ENCODE results near the gene TNP2.

TNP2 gene

GRCh38 chr16:11268921-11269375, at the start of gene TNP2:
Gene TNP2 (minus strand): TSS chr16:11269325. CDS start chr16:11269262, 63 bp downstream.
- DNase-seq (ENCODE audit: low spot score), result no peak

DNA sequence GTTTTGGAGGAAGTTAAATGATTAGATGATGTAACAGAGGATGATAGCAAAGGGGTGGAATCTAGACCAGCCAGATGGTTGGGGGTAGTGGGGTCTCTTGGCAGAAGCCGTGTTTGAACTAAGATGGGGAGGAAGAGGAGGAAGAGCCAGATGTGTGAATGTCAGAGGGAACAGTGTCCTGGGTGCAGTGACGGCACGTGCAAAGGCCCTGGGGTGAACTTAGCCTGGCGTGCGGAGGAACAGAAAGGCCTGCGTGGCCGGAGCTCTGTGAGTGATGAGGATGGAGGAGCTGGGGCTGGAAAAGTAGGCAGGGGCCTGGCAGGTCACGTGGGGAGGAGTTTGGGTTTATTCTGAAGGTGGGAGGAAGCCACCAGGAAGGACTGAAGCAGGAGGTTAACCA, 49.7 kb upstream of the TNP2 start:
- DNase-seq (ENCODE audit: low spot score), result no peak

DNA sequence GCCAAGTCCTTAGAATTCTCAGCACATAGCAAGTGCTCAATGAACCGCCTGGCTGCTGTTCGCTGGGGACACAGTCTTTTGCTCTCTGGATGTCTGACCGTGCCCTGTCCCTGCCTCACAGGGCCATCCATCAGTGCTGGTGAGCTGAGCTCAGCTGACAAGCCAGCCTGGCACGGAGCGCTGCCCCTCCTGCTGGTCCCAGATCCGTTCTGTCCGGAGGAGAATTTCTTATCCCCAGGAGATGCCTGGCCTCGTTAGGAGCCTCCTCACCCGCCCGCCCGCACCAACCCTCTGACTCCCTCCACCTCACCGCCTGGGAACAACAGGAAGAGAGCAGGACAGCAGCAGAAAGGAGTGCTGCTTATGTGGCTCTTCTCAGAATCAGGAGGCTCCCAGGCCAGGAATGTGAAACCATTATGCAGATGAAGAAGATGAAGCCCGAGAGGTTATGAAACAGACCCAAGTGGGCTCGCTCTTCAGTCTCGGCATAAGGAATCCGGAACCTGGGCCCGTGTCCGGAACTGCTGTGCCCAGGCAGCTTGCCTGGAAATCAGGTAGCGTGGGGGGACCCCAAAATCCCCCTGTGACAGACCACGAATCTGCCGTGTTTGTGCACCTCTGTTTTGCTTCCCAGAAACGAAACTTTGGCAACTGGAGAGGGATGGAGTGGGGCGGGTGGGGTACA, 47.3 kb upstream of the TNP2 start:
- DNase-seq (ENCODE audit: low spot score), result no peak

GRCh38 chr16:11315510-11315909, 46.4 kb upstream of the TNP2 start:
- no peak for DNase-seq (ENCODE audit: low spot score)

DNA sequence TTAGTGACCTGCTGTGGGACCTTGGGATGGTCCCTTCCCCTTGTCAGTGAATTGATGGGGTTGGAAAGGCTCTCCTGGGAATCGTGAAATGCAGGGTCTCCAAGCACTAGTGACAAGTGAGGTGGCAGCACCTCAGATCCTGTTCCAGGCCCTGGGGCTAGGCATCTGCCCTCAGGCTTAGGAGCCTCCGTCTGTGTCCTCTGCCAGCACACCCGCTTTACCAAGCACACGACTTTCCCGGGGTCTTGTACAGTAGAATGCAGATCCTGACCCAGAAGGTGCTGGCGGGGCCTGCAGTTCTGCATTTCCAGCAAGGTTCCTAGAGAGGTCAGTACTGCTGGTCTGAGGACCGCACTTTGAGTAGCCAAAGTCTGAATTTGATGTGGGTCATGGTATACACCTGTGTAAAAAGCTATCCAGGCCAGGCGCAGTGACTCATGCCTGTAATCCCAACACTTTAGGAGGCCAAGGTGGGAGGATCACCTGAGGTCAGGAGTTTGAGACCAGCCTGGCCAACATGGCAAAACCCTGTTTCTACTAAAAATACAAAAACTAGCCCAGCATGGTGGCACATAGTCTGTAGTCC, 45.3 kb upstream of the TNP2 start:
- no peak for DNase-seq (ENCODE audit: low spot score)

- no peak for DNase-seq (ENCODE audit: low spot score)
Observed at GRCh38 chr16:11313493-11314308, 44.6 kb upstream of the TNP2 start.

- peak; percentile 48 for DNase-seq (ENCODE audit: low spot score)
Observed at GRCh38 chr16:11312718-11313492, 43.8 kb upstream of the TNP2 start.

DNA sequence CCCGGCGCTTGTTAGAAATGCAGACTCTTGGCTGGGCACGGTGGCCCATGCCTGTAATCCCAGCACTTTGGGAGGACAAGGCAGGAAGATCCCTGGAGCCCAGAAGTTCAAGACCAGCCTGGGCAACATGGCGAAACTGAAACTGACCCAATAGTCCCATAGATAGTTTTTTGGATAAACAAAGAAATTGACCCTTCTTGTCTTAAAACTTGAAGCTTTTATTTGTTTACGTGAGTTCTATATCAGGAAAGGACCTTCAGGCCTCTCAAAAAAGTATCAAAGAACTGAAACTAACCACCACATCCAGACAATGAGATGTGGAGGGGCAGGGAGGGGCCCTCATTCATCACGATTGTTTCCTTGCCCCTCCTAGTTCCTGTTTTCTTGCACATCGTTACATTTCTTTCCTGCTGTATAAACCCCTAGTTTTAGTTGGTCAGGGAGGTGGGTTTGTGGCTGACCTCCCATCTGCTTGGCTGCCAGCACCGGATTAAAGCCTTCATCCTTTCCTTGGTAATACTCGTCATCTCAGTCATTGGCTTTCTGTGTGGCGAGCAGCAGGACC, 42.0 kb upstream of the TNP2 start:
- no peak for DNase-seq (ENCODE audit: low spot score)

DNA sequence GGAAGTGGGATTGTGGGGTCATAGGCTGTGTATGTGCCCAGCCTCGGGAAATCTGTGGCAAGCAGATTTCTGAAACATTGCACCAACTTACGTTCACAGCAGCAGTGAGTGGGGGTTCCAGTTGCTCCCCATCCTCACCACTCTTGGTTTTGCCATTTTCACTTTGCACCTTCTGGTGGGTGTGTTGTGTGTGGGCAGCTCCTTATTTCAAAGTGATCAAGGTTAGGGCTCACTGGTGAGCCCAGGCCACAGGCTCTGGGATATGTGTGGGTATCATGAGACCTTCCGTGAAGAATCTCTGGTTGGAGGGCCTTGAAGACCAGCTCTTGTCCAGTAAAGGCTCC, 41.5 kb upstream of the TNP2 start:
- DNase-seq (ENCODE audit: low spot score), result no peak

GRCh38 chr16:11309895-11310633, 40.9 kb upstream of the TNP2 start:
- DNase-seq (ENCODE audit: low spot score), result no peak

- DNase-seq (ENCODE audit: low spot score), result no peak
Observed at GRCh38 chr16:11308493-11309283, 39.6 kb upstream of the TNP2 start.

DNA sequence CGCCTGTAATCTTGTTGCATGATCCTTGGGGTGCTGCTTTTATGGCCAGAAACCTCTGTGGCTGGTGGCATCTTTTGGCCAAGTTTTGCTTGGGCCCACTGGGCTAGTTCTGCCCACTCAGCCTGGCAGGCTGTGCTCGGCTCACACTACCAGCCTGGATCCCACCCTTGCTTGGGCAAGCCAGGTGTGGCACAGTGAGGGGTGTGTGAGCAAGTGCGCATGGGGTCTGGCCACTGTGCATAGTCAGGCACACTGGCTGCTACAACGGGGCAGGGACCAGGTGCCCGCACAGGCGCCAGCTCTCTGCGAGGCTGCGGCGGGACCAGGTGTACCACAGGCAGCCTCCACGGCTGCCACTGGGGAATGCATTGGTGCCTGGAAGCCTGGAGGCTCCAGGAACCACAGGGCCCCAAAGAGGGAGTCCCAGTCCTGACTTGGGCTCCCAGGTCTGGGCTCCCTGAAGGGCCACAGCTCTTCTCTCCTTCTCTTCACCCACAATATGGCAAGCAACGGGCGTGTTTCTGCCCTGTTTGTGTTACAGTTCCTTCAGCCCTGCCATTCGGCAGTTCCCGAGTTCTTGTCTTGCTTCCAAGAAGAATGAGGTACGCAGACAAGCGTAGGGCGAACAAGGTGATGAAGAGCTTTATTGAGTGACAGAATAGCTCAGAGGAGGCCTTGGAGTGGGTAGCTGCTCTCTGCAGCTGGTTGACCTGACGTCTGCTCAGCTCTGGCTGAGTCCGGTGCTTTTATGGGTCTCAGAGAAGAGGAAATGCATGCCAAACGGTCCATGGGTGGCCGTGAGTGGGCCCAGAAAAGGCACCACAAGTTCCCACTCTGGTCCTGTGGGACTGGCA, 38.7 kb upstream of the TNP2 start:
- no peak for DNase-seq (ENCODE audit: low spot score)

- no peak for DNase-seq (ENCODE audit: low spot score)
Observed at GRCh38 chr16:11306997-11307638, 38.0 kb upstream of the TNP2 start.

DNA sequence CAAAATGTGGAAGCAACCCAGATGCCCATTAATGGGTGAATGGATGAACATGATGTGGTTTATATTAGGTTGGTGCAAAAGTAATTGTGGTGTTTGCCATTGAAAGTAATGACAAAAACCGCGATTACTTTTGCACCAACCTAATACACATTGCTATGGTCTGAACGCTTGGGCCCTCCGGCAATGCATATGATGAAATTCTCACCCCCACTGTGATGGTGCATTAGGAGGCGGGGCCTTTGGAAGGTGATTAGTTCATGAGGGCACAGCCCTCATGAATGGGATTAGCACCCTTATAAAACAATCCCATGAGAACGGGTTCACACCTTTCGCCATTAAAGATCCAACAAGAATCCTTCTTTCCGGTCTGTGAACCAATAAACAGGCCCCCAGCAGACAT, 37.3 kb upstream of the TNP2 start:
- no peak for DNase-seq (ENCODE audit: low spot score)

- DNase-seq (ENCODE audit: low spot score), result no peak
Observed at GRCh38 chr16:11303405-11304138, 34.4 kb upstream of the TNP2 start.

GRCh38 chr16:11302977-11303376, 33.9 kb upstream of the TNP2 start:
- no peak for DNase-seq (ENCODE audit: low spot score)

- DNase-seq (ENCODE audit: low spot score), result no peak
Observed at GRCh38 chr16:11301645-11302501, 32.7 kb upstream of the TNP2 start.

GRCh38 chr16:11300560-11300892, 31.4 kb upstream of the TNP2 start:
- no peak for DNase-seq (ENCODE audit: low spot score)

Measured in AG08396 (cell line).